ENCODE measurements around the gene FN1.
"Not testable (repeated sequence)": the region's sequence is repeated elsewhere in the genome, so short reads cannot be mapped to it uniquely, and the experiment has no call there.

Gene FN1

GRCh38 chr2:215365184-215365658 is 70.6 kb downstream of the FN1 start:
- DNase-seq (ENCODE audit: low spot score): no peak

DNA sequence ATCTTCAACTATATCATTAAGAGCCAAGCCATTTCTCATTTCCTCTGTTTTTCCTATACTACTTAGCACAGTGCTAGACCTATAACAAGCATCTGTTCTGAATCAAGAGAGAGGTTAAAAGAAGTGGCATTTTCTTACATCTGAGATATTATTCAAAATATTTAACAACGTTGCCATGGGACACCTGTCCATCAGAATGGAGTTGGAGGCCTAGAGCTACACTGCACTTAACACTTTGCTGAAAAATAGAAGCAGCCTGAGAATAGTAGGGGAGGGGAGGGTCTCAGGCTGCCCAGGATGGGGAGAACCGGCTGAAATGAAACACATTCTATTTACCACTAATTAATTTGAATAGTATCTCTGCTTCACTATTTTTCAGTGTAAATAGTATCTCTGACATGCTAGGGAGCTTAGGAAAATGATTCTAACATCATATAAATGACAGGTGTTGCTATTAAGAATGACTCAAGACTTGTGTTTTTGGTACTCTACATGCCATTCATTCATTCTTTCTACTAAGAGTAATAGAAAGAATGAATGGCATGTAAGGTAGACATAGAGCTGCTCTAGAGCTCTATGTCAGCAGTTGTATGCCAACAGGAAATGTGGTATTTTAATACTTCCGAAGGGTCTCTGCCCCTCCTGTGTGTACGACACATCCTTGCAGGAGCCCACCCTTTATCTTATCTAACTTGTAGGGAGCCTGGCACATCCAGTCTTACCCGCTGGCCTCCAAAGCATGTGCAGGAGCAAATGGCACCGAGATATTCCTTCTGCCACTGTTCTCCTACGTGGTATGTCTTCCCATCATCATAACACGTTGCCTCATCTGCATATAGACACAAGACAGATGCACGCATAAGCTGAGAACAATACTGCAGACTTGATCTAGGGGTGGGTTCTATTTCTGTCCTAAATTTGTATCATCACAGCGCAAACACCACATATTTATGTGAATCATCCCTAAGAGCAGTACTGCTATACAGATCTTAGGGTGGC is 71.4 kb downstream of the FN1 start:
- no peak for DNase-seq (ENCODE audit: low spot score)

DNA sequence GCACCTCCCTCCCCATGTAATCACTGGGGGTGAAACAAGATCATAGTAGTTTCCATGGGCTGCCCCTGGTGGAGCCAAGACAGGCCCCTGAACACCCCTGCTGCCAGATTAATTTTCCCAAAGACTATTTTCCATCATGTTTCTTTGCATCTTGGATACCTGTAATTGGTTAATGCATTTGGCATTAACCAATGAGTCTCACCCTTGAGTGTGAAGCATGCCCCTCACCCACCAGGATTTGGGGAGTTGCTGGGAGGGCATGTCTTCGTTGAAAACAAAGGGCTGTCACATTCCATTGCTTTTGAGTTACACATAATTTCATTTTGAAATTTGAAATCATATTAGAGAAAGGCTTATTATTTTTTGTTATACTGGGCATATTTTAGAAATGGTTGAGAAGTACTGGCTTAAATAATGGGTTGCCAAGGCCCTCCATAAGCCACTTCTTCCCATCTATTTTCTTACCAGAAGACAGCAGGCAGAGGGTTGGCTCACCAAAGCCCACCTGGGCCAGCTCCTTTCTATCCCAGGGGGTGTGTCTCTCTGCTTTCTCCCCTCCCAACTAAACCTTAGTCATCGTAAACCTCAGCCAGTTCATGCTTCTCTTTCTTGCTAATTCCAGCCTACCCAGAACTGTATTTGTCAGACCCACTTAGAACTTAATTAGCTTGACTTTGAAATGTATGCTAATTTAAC is 72.3 kb downstream of the FN1 start:
- no peak for DNase-seq (ENCODE audit: low spot score)

DNA sequence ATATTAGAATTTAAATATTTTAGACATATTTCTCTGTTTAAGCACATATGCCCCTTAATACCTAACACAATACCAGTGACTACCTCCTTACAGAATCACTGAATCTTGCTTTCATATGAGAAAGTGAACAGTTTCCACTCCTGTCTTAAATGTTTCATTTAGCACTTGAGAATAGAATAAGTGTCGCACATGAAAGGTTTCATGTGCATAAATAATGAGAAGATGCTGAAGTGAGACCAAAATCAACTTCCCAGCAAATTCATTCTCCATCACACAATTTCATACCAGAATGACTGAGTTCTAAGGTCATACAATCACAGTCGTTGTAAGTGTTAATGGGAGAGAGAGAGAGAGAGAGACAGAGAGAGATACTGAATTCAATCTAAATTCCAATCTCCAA is 72.8 kb downstream of the FN1 start:
- DNase-seq (ENCODE audit: low spot score): no peak

- DNase-seq (ENCODE audit: low spot score): no peak
These were observed 73.3 kb downstream of the FN1 start for GRCh38 chr2:215362562-215362904.

GRCh38 chr2:215361876-215362561 is 73.8 kb downstream of the FN1 start:
- no peak for DNase-seq (ENCODE audit: low spot score)

GRCh38 chr2:215361211-215361875 is 74.5 kb downstream of the FN1 start:
- DNase-seq (ENCODE audit: low spot score): no peak

DNA sequence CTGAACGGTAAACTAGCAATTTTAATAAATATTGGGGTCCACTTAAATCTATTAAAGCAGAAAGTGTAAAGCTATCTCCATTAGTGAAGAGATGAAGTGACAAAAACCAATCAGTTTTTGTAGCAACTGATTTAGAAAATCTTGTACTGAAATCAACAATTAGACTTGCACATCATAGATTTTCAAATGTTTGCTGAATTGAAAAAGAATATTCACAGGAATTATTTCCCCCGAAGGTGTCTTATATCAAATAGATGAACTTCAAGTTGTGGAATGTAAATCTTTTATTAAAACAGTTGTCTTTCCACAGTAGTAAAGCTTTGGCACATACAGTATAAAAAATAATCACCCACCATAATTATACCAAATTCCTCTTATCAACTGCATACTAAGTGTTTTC is 75.3 kb downstream of the FN1 start:
- DNase-seq (ENCODE audit: low spot score): no peak

- DNase-seq (ENCODE audit: low spot score): not testable (repeated sequence)
These were observed 75.8 kb downstream of the FN1 start for GRCh38 chr2:215360059-215360458.

DNA sequence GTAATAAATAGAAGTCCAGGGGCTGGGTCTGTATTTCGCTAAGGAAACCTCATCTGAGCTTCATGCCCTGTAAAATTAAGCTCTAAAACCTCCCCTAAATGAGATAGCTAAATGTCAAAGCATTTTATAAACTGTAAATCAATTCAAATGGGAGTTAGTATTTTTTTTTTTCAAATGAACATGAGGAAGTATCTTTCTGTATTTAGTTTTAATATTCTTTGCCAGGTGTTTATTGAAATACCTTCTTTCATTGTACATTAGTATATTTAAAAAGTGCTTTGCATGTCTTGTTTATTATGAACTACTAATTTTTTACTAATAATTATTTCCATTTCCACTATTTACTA is 76.3 kb downstream of the FN1 start:
- DNase-seq (ENCODE audit: low spot score): no peak

DNA sequence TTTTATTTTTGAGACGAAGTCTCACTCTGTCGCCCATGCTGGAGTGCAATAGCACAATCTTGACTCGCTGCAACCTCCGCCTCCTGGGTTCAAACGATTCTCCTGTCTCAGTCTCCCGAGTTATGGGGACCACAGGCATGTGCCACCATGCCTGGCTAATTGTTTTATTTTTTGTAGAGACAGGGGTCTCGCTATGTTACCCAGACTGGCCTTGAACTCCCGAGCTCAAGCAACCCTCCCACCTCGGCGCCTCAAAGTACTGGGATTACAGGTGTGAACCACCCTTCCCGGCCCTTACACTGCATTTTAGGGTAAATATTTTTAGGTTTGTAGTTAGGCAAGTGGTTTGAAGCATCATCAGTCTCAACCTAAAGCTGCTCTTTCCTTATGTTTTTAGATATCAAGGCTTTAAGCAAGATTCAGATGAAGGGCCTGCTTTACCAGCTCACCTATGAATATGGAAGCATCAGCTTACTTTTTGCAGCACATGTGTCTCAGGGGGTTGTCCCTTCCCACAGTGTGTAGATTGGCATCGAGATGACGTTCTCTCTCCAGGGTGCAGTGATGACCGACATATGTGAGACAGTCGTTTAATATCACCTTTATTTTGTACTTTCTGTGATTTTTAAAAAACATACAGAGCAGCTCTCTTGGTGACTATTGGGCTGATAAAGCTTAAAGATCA is 76.8 kb downstream of the FN1 start:
- DNase-seq (ENCODE audit: low spot score): no peak

GRCh38 chr2:215358312-215358845 is 77.5 kb downstream of the FN1 start:
- no peak for DNase-seq (ENCODE audit: low spot score)

- no peak for DNase-seq (ENCODE audit: low spot score)
These were observed 78.2 kb downstream of the FN1 start for GRCh38 chr2:215357660-215358059.

DNA sequence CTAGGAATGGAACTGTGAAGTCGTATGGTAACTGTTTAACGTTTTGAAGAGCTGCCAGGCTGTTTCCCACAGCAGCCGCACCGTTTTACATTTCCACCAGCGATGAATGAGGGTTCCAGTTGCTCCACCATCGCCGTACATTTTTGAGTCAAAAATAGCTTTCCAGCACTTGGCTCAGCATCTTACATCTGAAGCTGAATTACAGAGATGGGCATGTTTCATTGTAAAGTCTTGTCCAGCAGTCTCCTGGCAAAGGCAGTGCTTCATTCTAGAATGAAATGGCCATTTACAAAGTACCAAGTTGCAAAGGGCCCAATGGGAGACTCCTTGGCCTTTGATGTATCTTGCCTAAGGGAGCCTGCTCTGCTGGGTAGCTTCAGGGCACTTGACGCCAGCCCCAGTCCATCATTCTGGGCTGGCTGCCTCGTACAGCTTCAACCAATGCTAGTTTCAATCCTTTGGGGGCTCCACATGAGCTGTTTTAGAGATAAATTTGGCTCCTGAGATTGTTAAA is 78.9 kb downstream of the FN1 start:
- DNase-seq (ENCODE audit: low spot score): no peak

DNA sequence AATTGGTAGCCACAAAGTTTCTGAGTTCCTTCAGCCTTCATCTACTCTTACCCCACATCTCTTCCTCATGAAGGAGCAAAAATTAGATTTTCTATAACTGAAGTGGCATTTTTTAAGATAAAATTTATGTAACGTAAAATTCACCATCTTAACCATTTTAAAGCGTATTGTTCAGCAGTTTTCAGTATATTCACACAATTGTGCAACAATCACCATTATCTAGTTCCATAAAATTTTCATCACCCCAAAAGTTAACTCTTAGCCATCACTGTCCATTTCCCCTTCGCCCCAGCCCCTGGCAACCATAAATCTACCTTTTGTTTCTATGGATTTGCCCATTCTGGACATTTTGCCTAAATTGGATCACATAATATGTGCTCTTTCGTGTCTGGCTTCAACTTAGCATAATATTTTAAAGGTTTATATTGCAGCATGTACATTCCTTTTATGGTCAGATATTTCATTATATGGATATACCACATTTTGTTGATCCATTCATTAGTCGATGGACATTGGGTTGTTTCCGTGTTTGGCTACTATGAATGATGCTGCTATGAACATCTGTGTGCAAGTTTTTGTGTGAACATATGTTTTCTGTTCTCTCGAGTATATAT is 79.4 kb downstream of the FN1 start:
- no peak for DNase-seq (ENCODE audit: low spot score)

GRCh38 chr2:215355801-215356200 is 80.1 kb downstream of the FN1 start:
- no peak for DNase-seq (ENCODE audit: low spot score)

DNA sequence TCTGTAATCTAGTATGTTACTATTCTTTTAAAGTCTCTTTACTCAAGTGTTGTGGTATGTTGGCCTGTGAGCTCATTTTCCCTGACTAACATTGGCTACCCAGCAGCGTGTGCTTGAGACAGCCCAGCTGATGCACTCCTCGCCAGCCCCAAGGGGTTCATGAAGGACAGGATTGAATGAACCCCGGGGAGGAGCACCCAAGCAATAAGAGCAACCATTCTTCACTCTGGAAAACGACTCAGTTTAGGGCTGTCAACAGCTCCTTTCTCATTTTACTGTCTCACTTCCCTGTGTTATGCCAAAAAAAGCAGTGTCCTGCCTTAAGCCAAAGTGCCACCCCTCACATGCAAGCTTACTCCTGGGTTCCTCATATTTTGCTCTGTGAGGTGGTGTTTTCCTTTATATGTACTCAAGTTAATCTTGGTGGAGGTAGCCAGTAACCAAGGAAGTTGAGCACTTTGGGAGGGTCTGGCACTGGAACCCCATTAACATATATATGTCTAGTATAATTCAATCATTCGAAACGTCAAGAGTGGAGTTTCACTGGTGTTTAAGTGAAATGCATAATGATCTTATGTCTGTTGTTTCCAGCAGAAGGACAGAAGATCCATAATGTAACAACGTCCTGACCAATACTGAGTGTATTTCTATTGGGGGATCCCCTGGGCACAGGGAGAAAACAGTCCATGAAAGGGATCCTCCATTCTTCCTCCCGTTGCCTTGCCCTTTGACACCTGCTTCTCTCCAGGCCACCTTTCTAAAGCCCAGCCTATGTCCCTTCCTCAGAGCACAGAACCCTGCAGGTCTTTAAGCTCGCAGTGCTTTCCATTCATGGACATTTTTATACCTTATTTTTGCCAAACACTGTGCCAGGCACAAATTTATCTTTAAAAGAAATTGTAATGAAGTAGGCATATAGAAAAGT is 80.8 kb downstream of the FN1 start:
- no peak for DNase-seq (ENCODE audit: low spot score)

- no peak for DNase-seq (ENCODE audit: low spot score)
These were observed 83.3 kb downstream of the FN1 start for GRCh38 chr2:215352602-215353001.

GRCh38 chr2:215347878-215348277 is 88.0 kb downstream of the FN1 start:
- no peak for DNase-seq (ENCODE audit: low spot score)
